GM12878 (cell line): ENCODE results near the gene MARCHF2. TPM values are rescaled to one million over a fixed set of nuclear protein-coding genes. Genes with fewer than 3 reads are reported as not detected.

Source experiments
- CBFB ChIP-seq: IDR thresholded peaks from 2 replicates; pipeline ENCODE4 v1.6.1; 2016; ENCODE audit warnings: antibody characterized with exemption, low read depth
- CBX3 ChIP-seq: fragments of 200-600 bp; sonication (generic); IDR thresholded peaks from 2 replicates; pipeline ENCODE4 v1.6.1; 2016; ENCODE audit warnings: low read depth, borderline replicate concordance
- CHD4 ChIP-seq: fragments of 200-600 bp; sonication (generic); IDR thresholded peaks from 2 replicates; pipeline ENCODE4 v1.6.1; 2016; ENCODE audit warnings: mild to moderate bottlenecking
- CREM ChIP-seq: IDR thresholded peaks from 2 replicates; pipeline ENCODE4 v1.6.1; 2014; ENCODE audit warnings: antibody characterized with exemption, low read depth
- EED ChIP-seq: sonication (generic); IDR thresholded peaks from 2 replicates; pipeline ENCODE4 v1.6.1; 2016; ENCODE audit warnings: antibody characterized with exemption, low read depth
- EP300 ChIP-seq, 2 experiments: fragments of 150-350 bp in 1 of 2; IDR thresholded peaks; 2 replicates each; pipeline ENCODE4 v1.6.1; 2011 to 2012; ENCODE audit warnings: low read depth in 2 of 2, low read length in 2 of 2, borderline replicate concordance in 1 of 2, improper control_type of control experiment in 1 of 2, inconsistent platforms in 1 of 2; ENCODE audit not compliant: control insufficient read depth in 1 of 2
- ETV6 ChIP-seq, 2 experiments: fragments of 450-650 bp in 1 of 2; IDR thresholded peaks in 1 of 2; conservative IDR thresholded peaks in 1 of 2; 2 replicates each; pipeline ENCODE4 v1.6.1; 2014; ENCODE audit warnings: antibody characterized with exemption in 1 of 2, borderline replicate concordance in 1 of 2, low read depth in 1 of 2, mild to moderate bottlenecking in 1 of 2, moderate library complexity in 1 of 2
- HDAC2 ChIP-seq: fragments of 200-600 bp; sonication (generic); IDR thresholded peaks from 2 replicates; pipeline ENCODE4 v1.6.1; 2017
- IKZF2 ChIP-seq, 2 experiments: fragments of 450-650 bp; IDR thresholded peaks; 2 replicates each; pipeline ENCODE4 v1.6.1; 2017; ENCODE audit warnings: mild to moderate bottlenecking in 2 of 2, moderate library complexity in 2 of 2
- IRF4 ChIP-seq: IDR thresholded peaks from 2 replicates; pipeline ENCODE4 v1.6.1; 2011; ENCODE audit warnings: low read depth, low read length
- JUNB ChIP-seq: IDR thresholded peaks from 2 replicates; pipeline ENCODE4 v1.6.1; 2016; ENCODE audit warnings: antibody characterized with exemption, mild to moderate bottlenecking
- KLF5 ChIP-seq: fragments of 450-650 bp; IDR thresholded peaks from 2 replicates; pipeline ENCODE4 v1.6.1; 2014; ENCODE audit warnings: mild to moderate bottlenecking; ENCODE audit not compliant: partially characterized antibody
- MTA2 ChIP-seq: fragments of 450-650 bp; IDR thresholded peaks from 2 replicates; pipeline ENCODE4 v1.6.1; 2016; ENCODE audit warnings: low read depth, mild to moderate bottlenecking, moderate library complexity
- NBN ChIP-seq: fragments of 450-650 bp; IDR thresholded peaks from 2 replicates; pipeline ENCODE4 v1.6.1; 2016
- NFIC ChIP-seq: IDR thresholded peaks from 2 replicates; pipeline ENCODE4 v1.6.1; 2012; ENCODE audit warnings: low read depth, mild to moderate bottlenecking, inconsistent platforms, low read length, moderate library complexity
- NR2F1 ChIP-seq: fragments of 450-650 bp; conservative IDR thresholded peaks from 2 replicates; pipeline ENCODE4 v1.6.1; 2017; ENCODE audit warnings: mild to moderate bottlenecking
- RAD51 ChIP-seq: fragments of 450-650 bp; IDR thresholded peaks from 2 replicates; pipeline ENCODE4 v1.6.1; 2016; ENCODE audit warnings: moderate library complexity, mild to moderate bottlenecking, inconsistent platforms
- RB1 ChIP-seq: fragments of 450-650 bp; formaldehyde crosslinking; IDR thresholded peaks from 2 replicates; pipeline ENCODE4 v1.6.1; 2017; ENCODE audit warnings: mild to moderate bottlenecking, borderline replicate concordance
- SMARCA5 ChIP-seq: fragments of 450-650 bp; IDR thresholded peaks from 2 replicates; pipeline ENCODE4 v1.6.1; 2017; ENCODE audit warnings: mild to moderate bottlenecking
- SPI1 ChIP-seq: IDR thresholded peaks from 2 replicates; pipeline ENCODE4 v1.6.1; 2011; ENCODE audit warnings: low read depth, mild to moderate bottlenecking, low read length, moderate library complexity, borderline replicate concordance; ENCODE audit not compliant: insufficient read depth
- ZSCAN29 ChIP-seq: fragments of 450-650 bp; IDR thresholded peaks from 2 replicates; pipeline ENCODE4 v1.6.1; 2017; ENCODE audit warnings: mild to moderate bottlenecking, moderate library complexity
- polyA plus RNA-seq, 11 experiments: library from polyadenylated mRNA; depleted of rRNA in 4 of 11; unstranded in 6 of 11; stranded (reverse) in 5 of 11; fragments of >200 nt; fragmentation: Nextera tagmentation in 4 of 11; fragmentation: Illumina TruSeq in 1 of 11; extraction: Ambion mirVana in 4 of 11; extraction: Trizol in 1 of 11; gene quantifications; 1 replicate in 1 of 11; 2 replicates in 10 of 11; pipeline versions ENCODE4 v1.2.1 to v1.2.3, GENCODE V29; 2011 to 2016; ENCODE audit warnings: inconsistent platforms in 2 of 11, missing spikeins in 2 of 11, low read depth in 1 of 11
- total RNA-seq, 4 experiments: library from RNA; depleted of rRNA in 3 of 4; stranded (reverse); fragments of >200 nt in 3 of 4; fragmentation: Illumina TruSeq in 1 of 4; extraction: Trizol in 1 of 4; gene quantifications; 2 replicates each; pipeline versions ENCODE4 v1.2.1 to v1.2.3, GENCODE V29; 2013 to 2021
- TF ChIP-seq, protein P1 (sequence below): fragments of 450-650 bp; IDR thresholded peaks from 2 replicates; pipeline ENCODE4 v1.6.1; 2017; ENCODE audit warnings: mild to moderate bottlenecking, low read depth, inconsistent platforms; ENCODE audit not compliant: poor library complexity, severe bottlenecking
- TF ChIP-seq, protein P2 (sequence below): fragments of 450-650 bp; IDR thresholded peaks from 2 replicates; pipeline ENCODE4 v1.6.1; 2016; ENCODE audit warnings: mild to moderate bottlenecking
- TF ChIP-seq, protein P3 (sequence below): IDR thresholded peaks from 2 replicates; pipeline ENCODE4 v1.6.1; 2012; ENCODE audit warnings: low read depth, low read length, improper control_type of control experiment

The MARCHF2 gene
- total and polyA plus RNA-seq, 10 of the 15 experiments (the other 5 are each of a cell fraction or from before 2014, with no cell fraction given), result 1.6 to 30.3 (median 10.8) TPM

DNA sequence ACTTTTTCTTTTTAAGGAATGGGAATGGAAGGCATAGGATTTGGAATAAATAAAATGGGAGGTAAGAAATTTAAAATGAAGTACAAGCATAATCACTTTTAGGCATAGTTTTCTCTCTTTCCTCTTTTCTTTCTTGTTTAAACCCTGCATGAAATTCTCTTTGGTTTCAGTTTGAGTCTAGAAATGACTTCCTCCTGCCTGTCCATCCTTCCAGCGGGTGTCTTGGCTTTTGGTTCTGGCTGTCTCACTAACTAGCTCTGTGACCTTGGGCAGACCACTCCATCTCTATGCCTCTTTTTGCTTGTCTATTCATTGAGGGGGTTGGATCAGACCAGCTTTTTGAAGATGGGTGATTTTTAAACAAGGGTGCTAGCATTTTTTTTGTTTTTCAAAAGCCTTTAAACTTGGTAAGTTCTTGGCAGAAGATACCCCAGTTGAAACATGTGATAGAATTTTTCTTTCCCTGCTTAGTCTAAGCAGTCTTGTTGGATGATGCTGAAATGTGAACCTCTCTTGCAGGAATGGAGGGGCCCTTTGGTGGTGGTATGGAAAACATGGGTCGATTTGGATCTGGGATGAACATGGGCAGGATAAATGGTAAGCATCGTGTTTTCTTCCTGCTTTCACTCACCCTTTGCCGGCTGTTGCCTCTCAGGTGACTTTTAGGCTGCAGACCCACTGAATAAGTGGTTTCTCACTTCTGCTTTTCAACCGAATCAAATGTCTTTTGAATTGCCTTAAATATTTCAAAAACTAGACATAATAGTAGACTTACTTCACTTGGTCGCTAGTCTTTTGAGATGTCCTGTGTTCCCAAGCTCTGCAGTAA lies 60.8 kb downstream of the MARCHF2 start (continued):
- TF ChIP-seq EP300 (IDR thresholded peaks at IDR 0.05; ENCODE audit: borderline replicate concordance in 1 of 2, control insufficient read depth in 1 of 2, low read depth in 2 of 2, low read length in 2 of 2) (peak; percentile 26 to 67; a peak in 2 of 4 replicates), MTA2 (0 out of 2 replicates have a peak, but pooled peaks have one; percentile 29), KLF5 (no peak), SPI1 (peak; percentile 98), NBN (peak; percentile 36; the same call in 1 of the 2 replicates), ETV6 (conservative IDR thresholded peaks at IDR 0.05 in 1 of 2, IDR thresholded peaks at IDR 0.05 in 1 of 2; ENCODE audit: borderline replicate concordance in 1 of 2, low read depth in 1 of 2) (peak in 1 of 2 experiments; percentile 29; a peak in 1 of 4 replicates), JUNB (peak; percentile 38), CREM (0 out of 2 replicates have a peak, but pooled peaks have one; percentile 49), CBFB (0 out of 2 replicates have a peak, but pooled peaks have one; percentile 29), HDAC2 (no peak), NFIC (peak; percentile 59; the same call in 1 of the 2 replicates), RB1 (0 out of 2 replicates have a peak, but pooled peaks have one; percentile 37), IRF4 (peak; percentile 90), SMARCA5 (no peak), RAD51 (0 out of 2 replicates have a peak, but pooled peaks have one; percentile 46), CBX3 (no peak), ZSCAN29 (no peak), CHD4 (0 out of 2 replicates have a peak, but pooled peaks have one; percentile 43), IKZF2 (IDR thresholded peaks at IDR 0.05) (peak; percentile 62 to 73), NR2F1 (no peak), EED (peak; percentile 79)
- TF ChIP-seq, protein P1, sequence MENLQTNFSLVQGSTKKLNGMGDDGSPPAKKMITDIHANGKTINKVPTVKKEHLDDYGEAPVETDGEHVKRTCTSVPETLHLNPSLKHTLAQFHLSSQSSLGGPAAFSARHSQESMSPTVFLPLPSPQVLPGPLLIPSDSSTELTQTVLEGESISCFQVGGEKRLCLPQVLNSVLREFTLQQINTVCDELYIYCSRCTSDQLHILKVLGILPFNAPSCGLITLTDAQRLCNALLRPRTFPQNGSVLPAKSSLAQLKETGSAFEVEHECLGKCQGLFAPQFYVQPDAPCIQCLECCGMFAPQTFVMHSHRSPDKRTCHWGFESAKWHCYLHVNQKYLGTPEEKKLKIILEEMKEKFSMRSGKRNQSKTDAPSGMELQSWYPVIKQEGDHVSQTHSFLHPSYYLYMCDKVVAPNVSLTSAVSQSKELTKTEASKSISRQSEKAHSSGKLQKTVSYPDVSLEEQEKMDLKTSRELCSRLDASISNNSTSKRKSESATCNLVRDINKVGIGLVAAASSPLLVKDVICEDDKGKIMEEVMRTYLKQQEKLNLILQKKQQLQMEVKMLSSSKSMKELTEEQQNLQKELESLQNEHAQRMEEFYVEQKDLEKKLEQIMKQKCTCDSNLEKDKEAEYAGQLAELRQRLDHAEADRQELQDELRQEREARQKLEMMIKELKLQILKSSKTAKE, result peak; percentile 37
- TF ChIP-seq, protein P2, sequence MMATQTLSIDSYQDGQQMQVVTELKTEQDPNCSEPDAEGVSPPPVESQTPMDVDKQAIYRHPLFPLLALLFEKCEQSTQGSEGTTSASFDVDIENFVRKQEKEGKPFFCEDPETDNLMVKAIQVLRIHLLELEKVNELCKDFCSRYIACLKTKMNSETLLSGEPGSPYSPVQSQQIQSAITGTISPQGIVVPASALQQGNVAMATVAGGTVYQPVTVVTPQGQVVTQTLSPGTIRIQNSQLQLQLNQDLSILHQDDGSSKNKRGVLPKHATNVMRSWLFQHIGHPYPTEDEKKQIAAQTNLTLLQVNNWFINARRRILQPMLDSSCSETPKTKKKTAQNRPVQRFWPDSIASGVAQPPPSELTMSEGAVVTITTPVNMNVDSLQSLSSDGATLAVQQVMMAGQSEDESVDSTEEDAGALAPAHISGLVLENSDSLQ, result peak; percentile 57
- TF ChIP-seq, protein P3, sequence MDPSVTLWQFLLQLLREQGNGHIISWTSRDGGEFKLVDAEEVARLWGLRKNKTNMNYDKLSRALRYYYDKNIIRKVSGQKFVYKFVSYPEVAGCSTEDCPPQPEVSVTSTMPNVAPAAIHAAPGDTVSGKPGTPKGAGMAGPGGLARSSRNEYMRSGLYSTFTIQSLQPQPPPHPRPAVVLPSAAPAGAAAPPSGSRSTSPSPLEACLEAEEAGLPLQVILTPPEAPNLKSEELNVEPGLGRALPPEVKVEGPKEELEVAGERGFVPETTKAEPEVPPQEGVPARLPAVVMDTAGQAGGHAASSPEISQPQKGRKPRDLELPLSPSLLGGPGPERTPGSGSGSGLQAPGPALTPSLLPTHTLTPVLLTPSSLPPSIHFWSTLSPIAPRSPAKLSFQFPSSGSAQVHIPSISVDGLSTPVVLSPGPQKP, result no peak
